CD4-positive, alpha-beta T cell treated with Interleukin-17A for 4 hours (primary cell): ENCODE measurements around the gene TMEM203.

Source experiments
- DNase-seq: peaks from one replicate; pipeline ENCODE4 v3.0.0-alpha.2; 2020; ENCODE audit warnings: mixed read lengths

Gene TMEM203

DNA sequence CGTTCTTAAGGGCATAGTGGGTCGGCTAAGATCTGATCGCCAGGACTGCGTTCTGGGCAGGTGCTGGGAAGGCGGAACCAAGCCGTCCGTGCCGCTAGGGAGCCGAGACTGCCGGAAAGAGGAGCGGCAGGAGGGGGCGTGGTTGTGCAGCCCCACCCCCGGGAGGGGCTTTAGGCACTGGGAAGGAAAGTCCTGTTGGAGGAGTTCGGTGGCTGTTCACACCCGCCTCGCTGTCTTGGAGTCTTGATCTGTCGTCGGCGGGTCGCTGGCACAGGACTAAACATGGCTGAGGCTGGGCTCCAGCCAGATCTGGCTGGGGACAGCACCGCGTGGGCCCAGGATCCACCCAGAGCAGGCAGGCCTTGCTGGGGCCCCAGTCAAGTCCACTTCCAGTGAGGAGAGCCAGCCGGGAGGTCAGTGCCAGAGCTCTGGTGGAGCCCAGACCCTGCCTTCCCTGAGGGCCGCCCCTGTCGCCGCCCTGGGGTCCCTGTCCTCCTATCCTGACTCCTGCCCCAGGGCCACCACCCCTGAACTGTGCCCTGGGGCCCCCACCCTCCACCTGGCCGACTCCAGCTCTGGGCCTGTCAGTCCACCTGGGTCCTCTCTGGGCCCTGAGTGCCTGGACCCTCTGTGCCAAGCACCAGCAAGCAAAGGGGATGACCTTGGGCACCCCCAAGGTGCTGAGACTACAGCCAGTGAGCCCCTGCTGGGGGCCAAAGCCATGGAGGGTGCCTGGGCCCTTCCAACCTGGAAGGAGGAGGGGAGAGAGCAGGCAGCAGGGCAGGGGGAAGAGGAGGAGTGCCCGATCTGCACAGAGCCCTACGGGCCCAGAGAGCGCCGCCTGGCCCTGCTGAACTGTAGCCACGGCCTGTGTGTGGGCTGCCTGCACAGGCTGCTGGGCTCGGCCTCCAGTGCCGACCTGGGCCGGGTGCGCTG is 12.1 kb upstream of the TMEM203 start:
- DNase-seq, result peak; percentile 40

DNA sequence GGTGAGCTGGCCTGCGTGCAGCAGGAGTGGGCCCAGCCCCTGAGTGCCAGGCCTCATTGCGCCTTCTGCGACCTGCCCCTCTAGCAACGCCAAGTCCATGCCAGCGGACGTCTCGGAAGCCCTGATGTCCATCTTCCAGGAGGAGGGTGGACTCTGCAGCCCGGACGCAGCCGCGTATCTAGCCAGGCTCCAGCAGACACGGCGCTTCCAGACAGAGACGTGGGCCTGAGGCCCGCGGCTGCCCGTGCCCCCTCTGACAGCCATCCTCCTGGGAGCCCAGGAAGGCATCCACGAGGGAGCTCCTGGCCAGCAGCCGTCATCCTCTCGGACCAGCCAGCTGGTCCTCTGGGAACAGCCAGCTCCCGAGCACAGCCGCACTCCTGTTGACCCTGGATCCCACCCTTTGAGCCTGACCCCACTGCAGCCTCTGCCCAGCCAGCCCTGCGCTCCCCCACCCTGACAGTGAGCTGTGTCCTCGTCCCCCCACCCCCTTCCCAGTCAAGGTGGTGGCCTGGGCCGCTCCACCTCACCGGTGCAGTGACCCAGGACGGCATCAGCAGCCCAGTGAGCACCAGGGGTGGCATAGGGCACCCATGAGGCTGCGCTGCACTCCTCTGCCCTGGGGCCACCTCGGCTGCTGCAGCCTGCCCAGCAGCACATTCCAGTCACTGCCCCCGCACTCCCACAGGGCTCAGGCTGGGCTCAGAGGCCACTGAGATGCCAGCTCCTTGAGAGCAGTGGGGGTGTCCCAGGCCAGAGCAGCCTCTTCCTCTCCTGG is 10.9 kb upstream of the TMEM203 start:
- DNase-seq, result no peak

DNA sequence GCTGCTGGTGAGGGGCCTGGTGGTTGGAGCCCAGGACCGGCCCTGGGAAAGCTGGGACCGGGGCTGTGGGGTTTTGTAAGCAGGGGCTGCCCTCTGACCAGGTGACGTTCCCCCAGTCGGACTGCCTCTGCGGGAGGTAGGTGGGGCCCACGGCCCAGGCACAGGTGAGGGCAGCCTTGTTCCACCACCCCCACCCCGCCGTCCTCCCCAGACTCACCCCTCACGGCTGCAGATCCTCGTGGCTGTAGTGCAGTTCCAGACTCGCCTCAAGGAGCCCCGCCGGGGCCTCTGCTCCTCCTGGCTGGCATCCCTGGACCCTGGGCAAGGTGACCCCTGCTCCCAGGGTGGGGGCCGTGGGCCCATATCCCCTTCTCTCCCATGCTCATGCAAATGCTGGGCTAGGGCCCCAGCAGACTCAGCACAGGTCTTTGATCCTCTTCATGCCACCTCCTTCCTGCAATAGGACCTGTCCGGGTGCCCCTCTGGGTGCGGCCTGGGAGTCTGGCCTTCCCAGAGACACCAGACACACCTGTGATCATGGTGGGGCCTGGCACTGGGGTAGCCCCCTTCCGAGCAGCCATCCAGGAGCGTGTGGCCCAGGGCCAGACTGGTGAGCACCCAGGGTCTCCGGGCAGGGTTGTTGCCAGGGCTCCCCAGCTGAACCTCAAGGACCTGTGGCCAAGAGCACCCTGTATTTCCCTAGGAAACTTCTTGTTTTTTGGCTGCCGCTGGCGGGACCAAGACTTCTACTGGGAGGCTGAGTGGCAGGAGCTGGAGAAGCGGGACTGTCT is 9.9 kb upstream of the TMEM203 start:
- no peak for DNase-seq

DNA sequence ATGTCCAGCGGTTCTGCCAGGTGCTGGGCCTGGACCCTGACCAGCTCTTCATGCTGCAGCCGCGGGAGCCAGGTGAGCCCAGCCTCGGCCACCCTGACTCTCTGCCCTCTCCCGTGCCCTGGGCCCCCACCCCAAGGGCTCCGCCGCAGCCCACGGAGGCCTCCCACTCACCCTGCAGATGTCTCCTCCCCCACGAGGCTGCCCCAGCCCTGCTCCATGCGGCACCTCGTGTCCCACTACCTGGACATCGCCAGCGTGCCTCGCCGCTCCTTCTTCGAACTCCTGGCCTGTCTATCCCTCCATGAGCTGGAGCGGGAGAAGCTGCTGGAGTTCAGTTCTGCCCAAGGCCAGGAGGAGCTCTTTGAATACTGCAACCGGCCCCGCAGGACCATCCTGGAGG is 9.2 kb upstream of the TMEM203 start:
- no peak for DNase-seq

DNA sequence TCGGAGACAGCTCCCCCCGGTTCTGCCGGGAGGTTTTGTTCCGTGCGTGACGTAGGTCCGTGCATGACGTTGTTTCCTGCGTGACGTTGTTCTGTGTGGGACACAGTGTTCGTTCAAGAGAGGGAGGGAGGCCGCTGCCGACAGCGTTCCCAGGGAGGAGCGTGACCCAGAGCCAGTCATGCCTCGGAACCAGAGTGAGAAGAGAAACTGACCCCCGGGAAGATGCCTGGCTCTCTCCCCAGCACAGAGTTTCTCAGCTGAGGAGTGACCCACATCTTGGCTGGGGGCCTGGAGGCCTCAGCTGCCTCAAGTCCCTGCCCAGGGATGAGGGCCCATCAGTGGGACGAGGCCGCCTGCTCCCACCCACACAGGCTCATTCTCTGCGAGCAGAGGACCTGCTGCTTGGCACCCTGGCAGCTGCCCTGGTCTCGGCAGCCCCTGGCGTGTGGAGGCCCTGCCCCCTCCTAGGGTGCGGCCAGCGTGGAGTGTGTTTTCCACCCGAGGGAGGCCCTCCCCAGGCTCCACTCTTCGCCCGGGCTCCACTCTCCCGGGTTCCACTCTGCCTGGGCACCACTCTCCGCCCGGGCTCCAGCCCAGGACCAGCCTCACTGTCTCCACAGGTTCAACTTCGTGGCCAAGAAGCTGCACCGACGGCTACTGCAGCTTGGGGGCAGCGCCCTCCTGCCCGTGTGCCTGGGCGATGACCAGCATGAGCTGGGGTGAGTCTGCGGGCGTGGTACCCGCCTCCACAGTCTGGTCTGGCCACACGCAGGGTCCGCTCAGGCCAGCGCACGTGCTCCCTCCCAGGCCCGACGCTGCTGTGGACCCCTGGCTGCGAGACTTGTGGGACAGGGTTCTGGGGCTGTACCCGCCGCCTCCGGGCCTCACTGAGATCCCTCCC is 8.0 kb upstream of the TMEM203 start:
- DNase-seq, result no peak

DNA sequence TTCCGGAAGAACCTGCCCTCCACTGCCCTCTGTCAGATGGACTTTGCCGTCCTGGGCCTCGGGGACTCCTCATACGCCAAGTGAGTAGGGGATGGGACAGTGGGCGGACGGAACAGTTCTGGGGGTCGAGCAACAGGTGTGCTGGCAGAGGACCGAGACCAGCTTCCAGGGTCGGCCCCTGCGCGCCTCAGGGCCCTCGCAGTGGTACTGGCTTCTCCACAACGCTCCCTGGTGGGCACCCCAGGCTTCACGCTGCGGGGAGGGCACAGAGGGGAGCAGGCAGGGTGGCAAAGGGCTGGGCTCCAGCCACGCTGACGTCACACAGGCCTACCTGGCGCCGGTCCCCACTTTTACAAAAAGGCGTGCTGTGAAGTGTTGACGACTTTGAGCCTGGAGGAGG is 7.1 kb upstream of the TMEM203 start:
- no peak for DNase-seq

DNA sequence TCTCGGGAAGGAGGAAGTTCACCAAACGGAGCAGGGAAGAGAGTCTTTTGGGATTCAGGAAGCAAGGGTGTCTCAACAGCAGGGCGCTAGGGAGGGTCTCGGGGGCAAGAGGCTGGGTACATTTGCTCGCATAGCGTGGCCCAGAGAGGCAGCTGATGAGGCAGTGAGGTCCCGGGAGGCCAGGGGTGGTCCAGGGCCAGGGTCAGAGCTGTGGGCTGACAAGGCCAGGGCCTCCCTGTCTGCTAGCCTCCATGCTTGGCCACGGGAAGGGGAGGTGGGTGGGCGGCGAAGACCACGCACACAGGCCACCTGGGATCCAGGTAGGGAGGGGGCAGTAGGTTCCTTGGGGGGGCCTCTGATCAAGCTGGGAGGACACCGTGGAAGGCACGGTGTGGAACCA is 6.1 kb upstream of the TMEM203 start:
- no peak for DNase-seq

DNA sequence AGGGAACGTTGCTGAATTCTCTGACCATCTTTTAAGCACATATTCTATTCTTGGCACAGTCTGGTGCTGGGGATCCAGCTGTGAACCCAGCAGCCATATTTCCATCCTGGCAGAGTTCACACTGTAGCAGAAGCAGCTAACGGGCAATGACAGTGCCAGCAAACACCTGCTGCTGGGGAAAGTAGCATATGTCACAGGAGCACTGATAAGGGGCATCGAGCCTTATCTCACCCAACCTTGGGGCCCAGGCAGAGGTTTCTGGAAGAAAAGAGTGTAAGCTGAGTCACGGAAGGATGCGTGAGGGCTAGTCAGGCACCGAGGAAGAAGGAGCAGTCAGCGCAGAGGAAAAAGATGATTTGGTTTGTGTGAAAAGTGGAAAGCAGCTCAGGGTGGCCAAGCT is 1.2 kb upstream of the TMEM203 start:
- DNase-seq, result no peak

DNA sequence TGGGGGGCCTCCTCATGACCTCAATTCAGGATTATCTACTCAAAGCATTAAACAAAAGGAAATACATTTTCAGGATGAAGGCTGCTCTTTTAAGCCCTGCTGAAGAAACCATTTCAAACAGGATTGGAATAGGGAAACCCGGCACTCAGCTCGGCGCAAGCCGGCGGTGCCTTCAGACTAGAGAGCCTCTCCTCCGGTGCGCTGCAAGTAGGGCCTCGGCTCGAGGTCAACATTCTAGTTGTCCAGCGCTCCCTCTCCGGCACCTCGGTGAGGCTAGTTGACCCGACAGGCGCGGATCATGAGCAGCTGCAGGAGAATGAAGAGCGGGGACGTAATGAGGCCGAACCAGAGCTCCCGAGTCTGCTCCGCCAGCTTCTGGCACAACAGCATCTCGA is 720 bp downstream of the TMEM203 start:
- no peak for DNase-seq

DNA sequence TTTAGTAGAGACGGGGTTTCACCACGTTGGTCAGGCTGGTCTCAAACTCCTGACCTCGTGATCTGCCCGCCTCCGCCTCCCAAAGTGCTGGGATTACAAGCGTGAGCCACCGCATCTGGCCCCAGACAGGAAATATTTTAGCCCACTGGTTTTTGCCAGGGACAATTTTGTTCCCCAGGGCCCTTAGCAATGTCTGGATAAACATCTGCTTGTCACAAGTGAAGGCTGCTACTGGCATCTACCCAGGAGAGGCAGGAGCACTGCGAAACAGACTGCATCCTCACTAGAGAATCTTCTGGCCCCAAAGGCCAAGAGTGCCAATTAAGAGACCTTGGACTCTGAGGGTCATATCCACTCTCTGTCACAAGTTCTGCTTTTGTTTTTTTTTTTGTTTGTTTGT is 2.5 kb downstream of the TMEM203 start:
- DNase-seq, result no peak

DNA sequence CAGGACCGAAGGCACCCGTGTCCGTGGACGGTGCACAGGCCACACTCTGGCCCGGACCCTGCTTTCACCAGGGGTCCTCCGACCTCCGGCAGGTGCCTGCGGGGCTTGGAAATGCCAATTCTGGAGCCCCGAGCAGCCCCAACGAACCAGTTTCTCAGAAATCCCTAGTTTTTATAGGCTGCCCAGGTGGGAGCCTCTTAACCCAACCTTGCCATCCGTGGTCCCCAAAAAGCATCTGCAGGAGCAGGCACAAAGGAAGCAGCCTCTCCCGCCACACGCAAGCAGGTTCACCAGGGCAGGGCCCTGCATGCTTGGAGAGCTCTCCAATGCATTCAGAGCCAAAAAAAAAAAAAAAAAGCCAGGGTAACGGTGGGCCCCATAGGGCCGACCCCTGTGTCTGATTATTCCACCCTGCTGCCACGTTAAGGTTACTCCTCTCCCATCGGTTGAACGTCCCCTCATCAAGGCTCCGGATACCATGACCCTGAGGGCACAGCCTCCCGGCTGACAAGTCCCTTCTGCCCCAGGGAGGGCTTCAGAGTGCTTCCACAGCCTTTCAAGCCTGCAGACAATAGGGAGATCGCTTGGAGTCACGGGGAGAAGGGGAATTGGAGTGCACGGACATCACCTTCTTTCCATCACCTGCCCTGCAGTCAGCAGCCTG is 4.1 kb downstream of the TMEM203 start:
- DNase-seq, result no peak

DNA sequence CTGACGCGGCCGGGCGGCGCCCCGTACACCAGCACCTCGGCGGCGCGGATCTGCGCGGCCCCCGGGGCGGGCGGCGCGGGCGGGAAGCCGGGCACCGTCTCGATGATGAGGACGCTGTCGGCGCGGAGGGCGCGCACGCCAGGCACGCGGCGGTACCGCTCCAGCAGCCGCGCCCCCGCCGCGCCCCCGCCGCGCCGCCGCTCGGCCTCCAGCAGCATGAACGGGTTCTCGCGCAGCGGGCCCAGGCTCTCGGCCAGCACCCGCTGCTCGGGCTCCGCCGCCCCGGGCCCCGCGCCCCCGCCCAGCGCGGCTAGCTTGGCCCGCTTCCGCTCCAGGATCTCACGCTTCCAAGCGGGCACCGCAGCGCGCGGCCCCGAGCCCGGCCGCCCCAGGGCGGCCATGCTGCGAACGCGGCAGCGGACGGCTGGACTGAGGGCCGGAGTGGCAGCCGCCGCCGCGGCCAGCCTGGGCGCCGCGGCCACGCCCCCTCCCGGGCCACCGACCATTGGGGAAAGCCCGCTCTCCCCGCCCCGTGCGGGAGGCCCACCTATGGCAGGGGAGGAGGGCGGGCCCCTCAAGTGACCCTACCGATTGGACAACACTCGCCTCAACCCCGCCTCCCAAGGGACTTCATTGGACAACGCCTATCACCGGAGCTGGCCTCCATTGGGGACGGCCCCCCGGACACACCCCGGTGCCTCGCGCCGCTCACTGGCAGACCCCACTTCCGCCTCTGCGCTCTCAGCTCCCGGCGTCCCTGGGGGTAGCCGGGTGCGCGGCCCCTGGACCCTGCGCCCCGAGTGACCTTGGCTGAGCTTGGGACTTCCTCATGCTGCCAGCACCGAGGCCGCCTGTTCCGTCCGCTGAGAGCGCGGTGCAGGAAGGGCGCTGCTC is 4.9 kb downstream of the TMEM203 start, which contains the start of gene TPRN:
TPRN (minus strand) TSS at position 431 of the 894 bp plus-strand sequence; CDS start at position 401, 30 bp downstream.
- peak; percentile 99 for DNase-seq

DNA sequence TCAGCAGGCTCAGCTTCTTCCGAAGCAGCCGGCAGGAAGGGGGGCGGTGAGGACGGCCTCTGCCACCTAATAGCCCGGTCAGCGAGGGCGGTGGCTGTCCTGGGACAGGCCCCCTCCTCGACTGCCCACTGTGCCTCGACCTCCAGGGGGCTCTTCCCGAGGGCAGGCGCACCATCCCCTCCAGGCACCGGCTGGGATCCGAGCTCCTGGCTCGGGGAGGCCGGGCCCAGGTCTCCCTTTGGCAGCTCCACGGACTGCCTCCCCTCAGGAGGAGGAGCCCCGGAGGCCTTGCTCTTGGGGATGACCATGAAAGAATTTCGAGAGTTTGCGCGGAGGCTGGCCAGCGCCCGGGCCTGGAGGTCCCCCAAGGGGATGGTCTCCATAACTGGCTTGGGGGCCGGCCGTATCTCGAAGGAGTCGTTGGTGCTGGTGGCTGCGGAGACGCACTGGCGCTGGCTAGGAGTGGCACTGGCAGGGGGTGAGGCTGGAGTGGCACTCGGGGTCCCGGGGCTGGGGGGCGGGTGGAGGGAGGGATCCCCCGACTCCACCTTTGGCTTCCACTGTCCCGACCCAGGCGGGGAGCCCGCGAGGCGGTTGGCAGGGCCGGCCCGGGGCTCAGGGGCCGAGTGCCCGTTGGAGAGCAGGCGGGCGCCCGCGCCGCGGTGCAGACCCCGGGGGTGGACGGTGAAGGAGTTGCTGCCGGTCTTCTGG is 5.9 kb downstream of the TMEM203 start:
- DNase-seq, result no peak

DNA sequence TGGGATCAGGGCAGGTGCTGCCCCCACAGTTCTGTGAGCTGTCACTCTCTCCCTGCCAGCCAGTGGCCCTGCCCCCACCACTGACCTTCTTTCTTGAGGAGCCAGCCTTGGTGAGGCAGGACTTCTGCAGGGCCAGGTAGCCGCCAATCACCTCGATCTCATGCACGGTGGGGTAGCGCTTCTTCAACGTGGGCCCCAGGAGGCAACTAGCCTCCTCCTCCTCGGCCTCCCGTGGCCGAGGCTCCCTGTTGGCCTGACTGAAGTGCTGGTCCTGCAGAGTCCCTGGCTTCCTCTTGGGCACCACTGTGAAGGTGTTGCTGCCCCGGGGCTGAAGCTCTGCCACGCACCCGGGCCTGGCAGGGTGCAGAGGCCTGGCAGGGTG is 6.6 kb downstream of the TMEM203 start:
- DNase-seq, result no peak

DNA sequence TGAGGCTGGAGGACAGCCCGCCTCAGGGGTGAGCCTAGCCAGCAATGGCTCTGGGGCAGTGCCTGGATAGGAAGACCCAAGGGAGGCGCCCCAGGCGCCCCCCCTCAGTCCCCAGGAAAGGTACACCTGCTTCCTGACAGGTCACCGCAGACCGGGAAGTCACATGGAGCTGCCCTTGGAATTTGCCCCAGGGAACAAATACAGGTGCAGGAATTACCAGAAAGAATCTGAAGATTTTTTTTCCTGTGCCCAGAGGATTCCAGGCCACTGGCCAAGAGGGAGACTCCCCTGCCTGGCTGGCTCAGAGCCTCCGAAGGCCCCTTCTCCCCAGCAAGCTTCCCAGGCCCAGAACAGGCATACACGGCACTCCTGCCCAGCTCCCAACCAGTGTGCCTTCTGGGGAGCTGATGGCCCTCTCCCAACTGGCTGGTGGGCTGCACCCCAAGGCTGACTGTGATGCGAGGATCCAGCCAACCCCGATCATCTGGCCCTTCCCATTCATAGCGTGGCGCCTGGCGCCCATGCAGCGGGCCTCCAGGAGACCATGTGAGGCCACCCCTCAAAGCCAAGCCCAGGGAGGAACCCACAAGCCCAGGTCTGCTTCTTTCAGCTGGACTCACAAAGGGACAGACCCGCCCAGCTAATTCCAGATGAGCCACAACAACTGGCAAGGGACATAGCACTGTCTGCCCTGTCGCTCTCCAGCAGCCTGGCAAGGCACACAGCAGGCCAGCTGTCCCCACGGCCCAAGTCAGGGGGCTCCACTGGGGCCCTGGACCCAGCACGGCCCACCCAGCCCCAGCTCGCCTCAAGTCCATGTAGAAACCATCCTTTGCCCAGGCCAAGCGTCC is 7.2 kb downstream of the TMEM203 start:
- no peak for DNase-seq

DNA sequence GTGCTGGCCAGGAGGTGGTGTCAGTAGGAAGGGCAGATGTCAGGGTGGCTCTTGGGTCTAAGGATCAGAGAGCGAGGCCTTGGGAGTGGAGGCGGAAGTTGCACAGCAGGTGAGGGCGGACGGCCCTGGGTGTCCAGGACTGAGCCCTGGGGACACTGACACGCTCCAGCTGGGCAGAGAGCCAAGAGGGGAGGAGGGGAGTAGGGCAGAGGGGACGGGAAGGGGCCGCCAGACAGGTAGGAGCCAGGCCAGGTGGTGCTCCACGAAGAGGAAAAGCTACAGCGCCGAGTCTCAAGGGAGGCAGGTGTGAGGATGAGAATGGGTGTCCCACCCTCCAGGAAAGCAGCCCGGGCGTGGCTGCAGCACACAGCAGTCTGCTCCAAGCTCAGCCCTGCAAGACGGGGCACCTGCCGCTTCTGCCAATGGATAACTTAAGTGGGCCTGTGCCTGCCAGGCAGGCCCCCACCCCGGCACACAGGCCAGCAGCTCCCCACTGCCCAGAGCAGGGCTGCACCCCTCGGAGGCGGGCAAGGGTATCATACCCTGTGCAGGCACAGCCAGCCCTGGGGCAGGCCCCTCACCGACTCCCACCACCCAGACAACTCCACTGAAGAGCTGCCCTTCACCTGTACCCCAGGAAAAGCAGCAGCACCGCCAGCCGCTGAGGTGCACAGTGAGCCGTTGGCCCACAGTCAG is 9.8 kb downstream of the TMEM203 start:
- no peak for DNase-seq

DNA sequence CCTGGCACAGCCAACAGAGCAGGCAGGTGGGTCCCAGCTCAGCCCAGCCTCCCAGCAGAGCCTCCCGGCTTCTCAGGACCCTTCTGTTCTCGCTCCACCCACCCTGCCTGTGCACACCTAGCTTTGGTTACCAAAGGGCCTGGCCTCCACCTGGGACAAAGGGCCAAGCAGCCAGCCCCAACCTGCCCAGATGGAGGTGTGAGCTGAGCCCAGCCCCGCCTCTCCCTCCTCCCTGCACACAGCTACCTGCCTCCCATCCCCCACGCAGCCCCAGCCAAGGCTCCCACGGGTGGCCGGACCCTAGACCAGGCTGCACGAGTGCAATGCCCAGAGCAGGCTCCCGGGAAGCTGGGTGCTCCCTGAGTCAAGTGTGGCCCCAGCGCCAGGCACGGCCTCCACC is 10.5 kb downstream of the TMEM203 start:
- DNase-seq, result no peak

DNA sequence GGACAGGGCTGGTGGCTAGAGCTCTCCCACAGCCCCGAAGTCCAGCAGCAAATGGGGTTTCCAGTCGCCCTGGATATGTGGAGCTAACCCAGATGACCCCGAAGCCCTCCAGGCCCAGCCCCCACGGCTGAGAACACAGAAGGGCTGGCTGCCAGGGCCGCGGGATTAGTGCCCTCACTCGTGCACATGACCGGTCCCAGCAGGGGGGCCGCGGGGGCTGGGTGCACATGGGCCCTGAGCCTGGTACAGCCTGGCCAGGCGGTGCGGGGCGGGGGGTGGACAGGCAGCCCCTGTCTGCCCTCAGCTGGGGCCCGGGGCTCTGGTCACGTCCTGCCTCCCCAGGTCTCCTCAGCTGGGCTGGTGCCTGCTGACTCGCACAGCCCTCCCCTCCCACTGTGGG is 11.1 kb downstream of the TMEM203 start:
- no peak for DNase-seq
